ENCODE data around the gene C1GALT1C1.
"Not testable (repeated sequence)": the region's sequence is repeated elsewhere in the genome, so short reads cannot be mapped to it uniquely, and the experiment has no call there.

The C1GALT1C1 gene

DNA sequence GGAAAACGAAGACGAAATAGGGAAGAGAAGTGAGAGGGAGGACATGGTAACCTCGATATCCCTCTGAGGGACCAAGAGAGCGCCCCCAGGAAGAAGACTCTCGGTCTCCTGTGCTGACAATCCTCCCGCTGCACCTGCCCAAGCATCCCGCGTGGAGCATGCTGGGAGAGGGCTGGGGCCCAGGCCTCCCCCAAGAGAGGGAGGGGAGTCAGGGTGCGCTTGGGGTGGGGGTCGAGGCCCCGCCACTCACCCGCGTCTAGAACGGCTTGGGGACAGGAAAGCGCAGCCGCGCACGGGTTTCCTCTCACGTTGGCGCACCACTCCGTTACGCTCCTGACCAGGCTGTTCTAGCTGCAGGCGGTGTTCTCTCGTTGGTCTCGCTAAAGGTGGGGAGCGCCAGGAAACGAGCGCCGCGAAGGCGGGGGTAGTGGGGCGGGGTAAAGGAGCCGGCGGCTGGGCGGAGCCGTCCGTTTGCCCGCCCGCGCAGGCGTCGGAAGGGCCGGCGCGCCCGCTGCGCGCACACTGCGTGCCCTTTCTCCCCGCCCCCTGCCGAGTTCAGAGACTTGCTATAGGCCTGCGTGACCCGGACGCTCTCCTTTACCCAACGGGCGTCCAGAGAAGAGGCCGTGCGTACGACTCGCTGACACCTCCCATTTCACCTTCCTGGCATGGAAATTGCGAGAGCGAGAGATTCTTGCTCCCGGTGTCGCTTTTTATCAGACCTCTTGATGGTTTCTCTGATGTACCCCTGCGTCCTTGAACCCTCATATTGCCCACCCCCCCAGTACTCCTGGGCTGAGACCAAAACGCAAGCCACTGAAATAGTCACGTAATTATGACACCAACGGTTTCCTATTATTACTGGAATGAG lies at the start of gene C1GALT1C1:
Gene C1GALT1C1, minus strand, starts transcription at position 388 of the 871 bp plus-strand sequence. CDS start 2,888 bp downstream, outside the sequence.
- DNase-seq (ENCODE audit: low spot score): peak; percentile 90

DNA sequence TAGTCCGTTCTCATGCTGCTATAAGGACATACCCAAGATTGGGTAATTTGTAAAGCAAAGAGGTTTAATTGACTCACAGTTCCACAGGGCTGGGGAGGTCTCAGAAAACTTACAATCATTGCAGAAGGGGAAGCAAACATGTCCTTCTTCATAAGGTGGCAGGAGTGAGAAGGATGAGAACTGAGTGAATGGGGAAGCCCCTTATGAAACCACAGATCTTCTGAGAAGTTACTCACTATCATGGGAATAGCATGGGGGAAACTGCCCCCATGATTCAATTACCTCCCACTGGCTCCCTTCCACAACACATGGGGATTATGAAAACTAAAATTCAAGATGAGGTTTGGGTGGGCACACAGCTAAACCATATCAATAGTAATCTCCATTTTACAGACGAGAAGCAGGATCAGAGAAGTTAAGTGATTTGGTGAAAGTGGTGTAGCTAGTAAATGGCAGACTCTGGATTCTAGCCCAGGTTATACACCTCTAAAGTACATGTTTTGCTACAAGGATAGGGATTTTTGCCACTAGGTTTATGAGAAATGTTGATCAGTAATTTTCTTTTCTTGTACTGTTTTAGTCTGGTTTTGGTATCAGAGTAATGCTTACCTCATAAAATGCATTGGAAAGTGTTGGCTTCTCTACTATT lies 47.3 kb upstream of the C1GALT1C1 start:
- no peak for DNase-seq (ENCODE audit: low spot score)

DNA sequence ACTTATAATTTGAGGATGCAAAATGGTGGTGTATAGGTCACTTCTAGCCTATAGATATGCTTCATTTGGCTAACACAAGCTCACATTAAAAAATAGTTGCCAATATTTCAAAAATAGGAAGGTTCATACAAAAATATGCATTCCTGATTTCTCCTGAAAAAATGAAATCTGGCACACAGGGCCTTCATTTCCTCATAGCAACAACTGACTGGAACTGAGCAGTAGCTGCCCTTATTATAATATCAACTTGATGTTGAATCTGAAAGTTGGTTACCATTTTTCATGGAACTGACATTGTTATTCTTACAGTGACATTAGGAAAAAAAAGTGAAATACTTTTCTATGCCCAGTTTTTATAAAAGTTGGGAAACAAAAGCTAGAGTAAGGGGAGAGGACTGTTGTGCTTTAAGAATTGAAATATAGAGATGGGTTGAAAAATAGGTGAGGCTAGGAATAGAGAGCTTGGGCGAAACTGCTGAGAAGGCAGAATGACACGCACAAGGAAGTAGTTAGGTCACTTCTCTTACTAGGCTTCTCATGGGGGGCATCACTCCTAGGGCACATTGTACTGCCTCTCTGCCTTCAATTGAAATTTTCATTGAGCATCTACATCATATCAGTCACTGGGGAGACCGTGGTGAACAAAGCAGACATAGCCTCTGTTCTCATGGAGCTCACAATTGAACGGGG lies 43.1 kb upstream of the C1GALT1C1 start:
- DNase-seq (ENCODE audit: low spot score): no peak

DNA sequence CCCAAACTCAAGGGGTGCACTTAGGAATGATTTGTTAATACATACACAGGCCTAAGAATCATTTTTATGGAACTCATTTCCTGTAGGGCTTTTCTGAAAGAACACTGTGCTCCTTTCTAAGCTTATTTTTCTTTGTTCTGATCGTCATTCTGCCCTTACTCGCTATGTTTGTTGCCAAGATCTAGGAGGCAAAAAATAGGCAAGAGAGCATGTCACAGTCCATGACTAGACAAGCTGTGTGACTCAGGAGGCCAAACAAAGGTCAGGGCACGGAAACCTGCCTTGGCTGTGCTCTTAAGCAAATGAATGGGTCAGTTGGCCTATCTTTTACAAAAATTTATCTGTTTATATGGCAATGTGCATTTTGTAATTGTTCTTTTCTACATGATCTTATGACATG lies 42.5 kb upstream of the C1GALT1C1 start:
- no peak for DNase-seq (ENCODE audit: low spot score)

DNA sequence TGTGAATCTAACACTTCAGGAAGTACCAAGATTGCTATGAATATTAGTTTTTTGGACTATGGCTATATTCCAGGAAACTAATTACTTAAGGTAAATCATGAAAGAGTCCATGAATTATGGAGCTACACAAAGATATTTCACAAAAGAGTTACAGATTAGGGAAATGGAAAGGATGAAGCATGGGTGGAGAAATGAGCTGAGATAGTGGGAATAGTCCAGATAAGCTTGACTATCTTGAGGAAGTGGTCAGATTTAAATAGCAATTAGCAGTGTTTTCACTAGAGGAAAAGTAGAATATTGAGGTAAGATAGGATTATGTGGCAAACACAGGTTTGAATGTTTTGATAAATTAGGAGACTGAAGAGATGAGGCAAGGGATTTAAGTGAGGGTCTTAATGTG lies 42.1 kb upstream of the C1GALT1C1 start:
- no peak for DNase-seq (ENCODE audit: low spot score)

DNA sequence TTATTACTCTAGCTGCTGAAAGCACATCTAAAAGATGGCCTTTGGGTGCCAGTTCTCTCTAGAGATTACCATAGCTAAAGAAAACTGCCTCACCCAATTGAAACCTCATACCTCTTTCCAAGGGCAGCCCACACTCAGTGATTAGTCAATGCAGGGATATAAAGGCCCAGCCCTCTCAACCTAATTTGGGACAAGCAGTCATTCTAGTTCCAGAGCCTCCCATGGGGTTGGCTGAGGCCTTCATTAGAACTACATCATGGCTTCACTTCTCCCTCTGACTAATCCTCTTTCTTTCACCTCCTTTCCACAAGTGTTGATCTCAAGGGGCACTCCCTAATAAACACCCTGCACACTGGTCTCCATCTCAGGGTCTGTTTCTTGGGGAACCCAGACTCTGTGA lies 38.5 kb upstream of the C1GALT1C1 start:
- no peak for DNase-seq (ENCODE audit: low spot score)

DNA sequence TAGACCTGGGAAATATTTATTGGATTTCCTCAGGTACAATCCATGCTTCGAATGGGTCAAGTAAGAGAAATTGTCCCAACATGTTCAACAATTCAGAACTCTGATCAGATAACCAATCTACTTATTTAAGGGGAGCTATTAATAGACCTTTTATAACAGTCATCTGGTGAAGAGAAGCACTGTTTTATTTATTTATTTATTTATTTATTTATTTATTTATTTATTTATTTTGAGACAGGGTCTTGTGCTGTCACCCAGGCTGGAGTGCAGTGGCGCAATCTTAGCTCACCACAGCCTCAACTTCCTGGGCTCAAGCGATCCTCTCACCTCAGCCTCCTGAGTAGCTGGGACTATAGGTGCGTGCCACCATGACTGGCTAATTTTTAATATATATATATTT lies 34.7 kb upstream of the C1GALT1C1 start:
- not testable (repeated sequence) for DNase-seq (ENCODE audit: low spot score)

DNA sequence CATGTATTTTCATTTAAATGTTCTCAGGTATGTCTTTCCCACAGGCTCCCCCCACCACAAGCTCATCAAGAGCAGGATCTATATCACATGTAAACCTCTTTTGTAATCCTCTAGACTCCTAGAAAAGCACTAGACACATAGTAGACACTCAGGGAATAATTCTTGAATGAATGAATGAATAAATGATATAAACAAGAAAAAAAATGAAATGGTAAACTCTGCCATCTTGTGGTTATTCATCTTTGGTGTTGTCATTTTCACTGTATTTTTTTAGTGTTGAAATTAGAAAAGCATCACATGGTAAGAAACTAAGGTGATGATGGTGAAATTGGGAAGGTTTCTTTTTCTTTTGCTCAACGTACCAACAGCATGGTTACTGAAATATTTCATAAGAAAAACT lies 34.2 kb upstream of the C1GALT1C1 start:
- peak; percentile 4 for DNase-seq (ENCODE audit: low spot score)

DNA sequence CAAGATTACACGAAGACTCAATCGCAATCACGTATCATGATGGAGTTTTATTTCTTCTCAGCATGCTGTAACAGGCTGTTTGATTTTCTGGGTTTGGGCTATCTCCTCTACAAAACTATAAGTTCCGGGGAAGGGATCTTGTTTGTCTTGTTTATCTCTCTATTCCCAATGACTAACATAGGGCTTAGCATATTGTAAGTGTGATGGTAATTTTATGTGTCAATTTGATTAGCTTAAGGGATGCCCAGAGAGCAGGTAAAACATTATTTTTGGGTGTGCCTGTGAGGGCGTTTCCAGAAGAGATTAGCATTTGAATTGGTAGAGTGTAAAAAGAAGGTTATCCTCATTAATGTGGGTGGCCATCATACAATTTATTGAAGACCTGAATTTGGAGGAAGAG lies 32.8 kb upstream of the C1GALT1C1 start:
- DNase-seq (ENCODE audit: low spot score): no peak

DNA sequence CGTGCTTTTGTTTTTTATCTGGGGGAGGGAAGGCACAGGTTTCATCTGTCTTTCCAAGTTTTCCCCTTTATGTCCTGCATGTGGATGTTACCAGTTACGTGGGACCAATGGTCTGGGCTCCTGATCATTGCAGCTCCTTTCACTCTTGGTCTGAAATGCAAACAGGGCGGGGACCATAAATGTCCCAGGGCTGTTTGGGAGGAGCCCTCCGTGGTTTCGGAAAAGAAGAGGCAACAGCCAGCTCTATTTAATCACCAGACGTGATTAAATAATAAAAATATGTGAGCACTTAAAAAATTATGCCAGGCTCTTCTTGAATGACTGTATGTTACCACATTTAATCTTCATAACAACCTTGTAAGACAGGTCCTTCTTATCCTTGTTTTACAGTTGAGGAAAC lies 30.8 kb upstream of the C1GALT1C1 start:
- peak; percentile 43 for DNase-seq (ENCODE audit: low spot score)

DNA sequence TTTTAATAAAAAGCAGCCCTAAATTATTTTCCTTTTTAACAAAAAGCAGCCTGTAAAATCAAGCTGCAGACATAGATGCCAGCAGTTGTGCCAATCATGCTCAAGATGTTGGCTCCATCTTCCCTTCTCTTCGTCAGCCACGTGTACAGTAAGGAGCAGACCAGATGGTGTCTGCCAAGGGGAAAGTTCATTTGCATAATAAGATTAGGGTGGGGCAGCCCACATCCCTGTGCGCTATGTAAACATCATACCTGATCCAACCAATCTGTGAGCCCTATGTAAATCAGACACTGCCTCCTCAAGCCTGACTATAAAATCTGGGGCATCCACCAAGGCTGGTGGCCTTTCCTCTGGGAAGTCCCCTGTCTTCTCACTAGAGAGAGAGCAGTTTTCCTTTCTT lies 23.1 kb upstream of the C1GALT1C1 start:
- DNase-seq (ENCODE audit: low spot score): no peak

DNA sequence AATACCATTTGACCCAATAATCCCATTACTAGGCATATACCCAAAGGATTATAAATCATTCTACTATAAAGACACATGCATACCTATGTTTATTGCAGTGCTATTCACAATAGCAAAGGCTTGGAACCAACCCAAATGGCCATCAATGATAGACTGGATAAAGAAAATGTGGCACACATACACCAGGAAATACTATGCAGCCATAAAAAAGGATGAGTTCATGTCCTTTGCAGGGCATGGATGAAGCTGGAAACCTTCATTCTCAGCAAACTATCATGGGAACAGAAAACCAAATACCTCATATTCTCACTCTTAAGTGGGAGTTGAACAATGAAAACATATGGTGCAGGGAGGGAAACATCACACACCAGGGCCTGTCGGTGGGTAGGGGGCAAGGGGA lies 22.4 kb upstream of the C1GALT1C1 start:
- DNase-seq (ENCODE audit: low spot score): not testable (repeated sequence)

DNA sequence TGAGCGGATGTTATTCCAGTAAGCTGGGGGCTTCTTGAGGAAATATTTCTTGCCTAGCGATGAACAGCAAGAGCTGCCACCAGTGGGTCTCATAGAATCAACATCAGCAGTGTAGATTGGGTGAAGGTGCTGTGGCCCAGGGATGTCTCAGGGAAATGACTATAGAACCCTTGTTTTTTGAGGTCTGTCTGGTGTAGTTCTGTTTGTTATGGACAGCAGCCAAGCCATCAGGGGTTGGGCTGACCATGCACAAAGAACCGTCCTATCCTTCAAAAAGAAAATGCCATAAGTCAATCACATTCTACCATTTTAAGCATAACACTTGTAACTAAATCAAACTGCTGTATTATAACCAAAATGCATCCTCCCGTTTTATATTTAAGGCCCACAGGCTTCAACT lies 17.3 kb upstream of the C1GALT1C1 start:
- no peak for DNase-seq (ENCODE audit: low spot score)

DNA sequence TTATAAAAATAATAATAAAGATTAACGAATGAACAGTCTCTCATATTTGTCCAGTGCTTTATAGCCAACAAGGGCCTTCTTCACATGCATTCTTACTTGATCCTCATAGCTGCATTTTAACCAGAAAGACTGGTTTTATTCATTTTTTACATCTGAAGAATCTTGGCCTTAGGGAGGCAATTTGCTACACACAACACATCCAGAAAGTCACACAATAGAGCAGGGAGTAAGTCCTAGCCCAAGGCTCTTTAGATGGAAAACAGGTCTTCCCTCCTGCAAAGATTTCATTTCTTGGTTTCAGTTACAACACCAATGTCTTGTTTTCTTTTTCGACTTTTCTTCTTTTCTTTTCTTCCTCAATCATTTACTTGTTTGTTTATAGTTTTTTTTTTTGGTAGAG lies 13.0 kb upstream of the C1GALT1C1 start:
- DNase-seq (ENCODE audit: low spot score): no peak

DNA sequence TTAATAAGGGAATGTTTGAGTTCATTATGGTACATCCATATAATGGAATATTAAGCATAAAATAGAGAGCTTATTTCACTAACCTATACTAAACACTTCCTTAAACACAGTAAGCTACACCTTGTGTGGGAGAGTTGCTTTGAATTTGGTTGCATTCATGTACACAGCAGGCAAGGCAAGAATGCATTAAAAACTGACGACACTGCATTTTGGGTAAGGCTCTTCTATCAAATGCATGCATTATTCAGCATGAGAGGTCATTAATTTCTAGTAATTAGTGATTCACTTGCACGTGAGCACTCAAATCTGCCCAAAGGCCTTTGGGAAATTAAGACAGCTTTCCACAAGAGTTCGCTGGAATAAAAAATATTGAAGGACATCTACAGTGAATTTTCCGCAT lies 8.8 kb upstream of the C1GALT1C1 start:
- DNase-seq (ENCODE audit: low spot score): no peak

DNA sequence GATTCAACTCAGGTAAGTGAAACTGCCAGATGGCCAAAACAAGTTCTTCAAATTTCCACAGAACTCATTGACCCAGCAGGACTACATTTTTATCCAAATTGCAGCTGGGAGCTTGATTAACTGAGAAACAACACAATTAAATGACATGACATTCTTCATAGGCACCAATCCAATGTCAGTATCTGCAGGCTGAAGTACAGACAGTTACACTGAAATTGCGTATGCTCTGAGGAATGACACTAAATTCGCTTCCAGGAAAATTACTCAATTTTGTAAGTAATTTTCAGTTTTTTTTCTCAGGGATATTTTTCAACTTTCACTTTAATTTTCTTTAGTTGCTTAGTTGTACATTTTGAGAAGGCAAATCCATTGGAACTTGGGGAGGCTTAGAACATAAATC lies 4.5 kb downstream of the C1GALT1C1 start:
- DNase-seq (ENCODE audit: low spot score): no peak

DNA sequence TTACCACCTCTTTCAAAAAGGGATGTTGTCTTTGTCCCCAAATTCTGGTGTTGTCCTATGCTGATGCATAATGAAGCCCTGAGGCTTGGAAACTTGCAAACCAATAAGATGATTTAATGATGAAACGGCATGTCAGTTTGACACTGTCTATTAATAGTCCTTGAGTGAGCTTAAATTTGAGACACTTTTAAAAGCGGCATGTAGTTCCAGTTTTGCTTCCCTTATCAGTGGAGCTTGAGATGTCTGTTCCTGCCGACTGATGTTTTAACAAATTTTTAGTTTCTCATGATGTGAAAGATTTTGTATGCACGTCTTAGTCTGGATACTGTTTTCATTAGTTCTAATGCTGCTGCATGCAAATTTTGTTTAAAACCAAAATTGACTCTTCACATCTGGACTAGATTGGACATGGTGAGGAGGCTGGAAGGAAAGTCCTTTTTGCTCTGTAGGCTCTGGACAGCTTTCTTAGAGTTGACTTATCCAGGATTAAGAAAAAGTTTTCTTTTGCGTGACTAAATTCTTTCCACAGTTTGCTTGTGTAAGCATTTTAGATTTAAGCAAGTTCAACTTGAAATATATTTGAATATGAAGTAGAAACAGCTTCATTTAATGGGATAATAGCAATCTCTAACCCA lies 11.7 kb downstream of the C1GALT1C1 start:
- no peak for DNase-seq (ENCODE audit: low spot score)

DNA sequence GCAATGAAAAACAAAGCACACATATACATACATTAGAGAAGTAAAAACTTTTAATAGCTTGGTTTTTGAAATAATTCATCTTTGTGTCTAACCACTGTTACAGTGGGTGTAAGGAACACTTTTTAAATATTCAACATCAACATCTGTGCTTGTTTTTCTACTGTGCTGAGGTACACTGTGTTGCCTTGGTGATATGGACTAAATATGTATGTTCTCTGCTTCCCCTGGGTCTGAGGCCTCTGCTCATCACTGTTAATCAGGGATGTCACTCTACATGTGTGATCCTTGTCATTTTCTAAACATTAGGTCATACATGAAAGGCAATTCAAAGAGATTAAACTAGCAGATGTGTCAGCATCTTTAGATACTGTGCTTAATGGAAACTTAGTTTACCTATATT lies 15.0 kb downstream of the C1GALT1C1 start:
- DNase-seq (ENCODE audit: low spot score): no peak

DNA sequence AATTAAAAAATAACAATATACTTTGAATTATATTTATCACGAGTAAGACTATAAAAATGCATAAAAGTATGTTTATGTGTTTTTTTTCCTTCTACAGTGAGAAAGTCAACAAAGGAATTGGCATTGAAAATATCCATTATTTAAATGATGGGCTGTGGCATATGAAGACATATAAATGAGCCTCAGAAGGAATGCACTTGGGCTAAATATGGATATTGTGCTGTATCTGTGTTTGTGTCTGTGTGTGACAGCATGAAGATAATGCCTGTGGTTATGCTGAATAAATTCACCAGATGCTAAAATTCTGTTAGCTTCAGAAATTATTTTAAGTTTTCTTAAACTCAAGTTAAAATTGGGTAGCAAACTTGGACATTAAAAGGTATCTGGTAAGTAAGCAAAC lies 17.8 kb downstream of the C1GALT1C1 start:
- DNase-seq (ENCODE audit: low spot score): no peak

DNA sequence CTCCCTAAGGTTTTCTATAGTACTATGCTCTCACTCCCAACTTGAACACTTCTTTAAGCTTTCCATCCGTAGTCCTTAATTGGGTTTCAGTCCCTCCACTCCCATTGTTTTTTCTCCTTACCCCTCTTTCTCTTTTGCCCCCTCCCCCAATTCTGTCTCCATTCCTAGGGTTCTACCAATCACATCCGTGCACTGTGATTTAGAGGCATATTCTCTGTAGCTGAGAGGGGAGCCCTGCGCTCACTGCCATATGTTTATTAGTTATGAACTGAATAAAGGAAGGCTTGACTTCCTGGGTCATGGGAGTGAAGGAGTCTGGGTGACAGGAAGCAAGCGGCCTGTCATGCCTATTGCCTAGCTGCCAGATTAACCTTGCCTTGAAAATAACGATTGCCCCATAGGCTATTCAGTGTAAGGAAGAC lies 25.5 kb downstream of the C1GALT1C1 start:
- DNase-seq (ENCODE audit: low spot score): peak; percentile 19

DNA sequence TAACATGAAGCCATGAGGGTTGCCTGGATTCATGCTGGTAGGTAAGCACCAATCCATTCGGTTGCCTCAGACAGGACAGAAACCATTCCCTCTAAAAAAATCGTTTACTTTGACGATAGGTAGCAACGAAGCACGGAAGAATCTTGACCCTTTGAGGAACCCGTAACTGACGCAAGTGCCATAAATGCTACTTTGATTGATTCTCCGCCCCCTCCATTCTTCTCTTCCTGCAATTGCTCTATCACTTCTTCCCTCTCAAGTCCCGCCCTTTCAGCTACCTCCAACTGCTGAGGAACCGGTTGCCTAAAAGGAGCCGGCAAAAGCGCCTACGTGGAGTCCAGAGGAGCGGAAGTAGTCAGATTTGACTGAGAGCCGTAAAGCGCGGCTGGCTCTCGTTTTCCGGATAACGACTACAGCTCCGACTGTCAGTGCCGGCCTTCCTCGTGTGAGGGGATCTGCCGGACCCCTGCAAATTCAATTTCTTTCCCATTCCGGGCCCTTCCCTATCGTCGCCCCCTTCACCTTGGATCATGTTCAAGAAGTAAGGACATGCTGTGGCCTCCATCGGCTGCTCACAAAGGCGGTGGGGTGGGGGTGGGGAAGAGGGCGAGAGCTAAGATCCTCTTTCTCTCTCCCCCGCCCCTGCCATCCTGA lies 26.0 kb downstream of the C1GALT1C1 start, which contains the start of gene MCTS1:
Gene MCTS1, plus strand, starts transcription at position 395 of the 654 bp plus-strand sequence. Its CDS starts 136 bp downstream, at position 531.
- peak; percentile 82 for DNase-seq (ENCODE audit: low spot score)

DNA sequence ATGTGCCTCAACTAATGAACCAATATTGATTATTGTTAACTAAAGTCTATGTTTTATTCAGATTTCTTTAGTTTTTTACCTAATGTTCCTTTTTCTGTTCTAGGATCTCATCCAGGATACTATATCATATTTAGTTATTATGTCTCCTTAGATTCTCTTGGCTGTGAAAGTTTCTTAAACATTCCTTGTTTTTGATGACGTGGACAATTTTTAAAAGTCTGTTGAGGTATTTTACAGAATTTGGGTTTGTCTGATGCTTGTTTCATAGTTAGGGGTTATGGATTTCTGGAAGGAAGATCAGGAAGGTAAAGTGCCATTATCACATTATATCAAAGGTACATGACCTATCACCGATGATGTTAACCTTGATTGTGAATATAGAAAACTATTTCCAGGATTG lies 44.2 kb downstream of the C1GALT1C1 start:
- DNase-seq (ENCODE audit: low spot score): no peak
